CD4-positive, alpha-beta T cell (primary cell): Measurements from ENCODE around the gene STK38L. TPM values are rescaled to one million over a fixed set of nuclear protein-coding genes. Genes with fewer than 3 reads are reported as not detected.

Experiments used
- ATAC-seq: fragments of 200-7000 bp; cut with Tn5 transposase; one replicate; pipeline ENCODE4 v1.10.0; 2022; ENCODE audit warnings: mild to moderate bottlenecking; ENCODE audit not compliant: poor library complexity
- CTCF ChIA-PET: fragments of 350-600 bp; sonication (Branson Sonifier 250); formaldehyde crosslinking; loops from one replicate; lab custom pipeline; 2021; ENCODE audit warnings: antibody characterized with exemption, inconsistent platforms; lab: Charles Lee
- POLR2A ChIA-PET: fragments of 350-600 bp; sonication (Branson Sonifier 250); formaldehyde crosslinking; loops from one replicate; lab custom pipeline; 2021; ENCODE audit warnings: antibody characterized with exemption, inconsistent platforms; lab: Charles Lee
- DNase-seq, 14 experiments: peaks; one replicate each; pipeline ENCODE4 v3.0.0-alpha.2; 2013 to 2020; ENCODE audit warnings: mixed read lengths in 2 of 14
- H3K27ac ChIP-seq, 2 donors: one replicate each; pipeline versions ENCODE4 v1.5.1 to v1.7.0; 2013; ENCODE audit warnings: low read length in 2 of 2, low read depth in 1 of 2, mild to moderate bottlenecking in 1 of 2
- H3K27me3 ChIP-seq, 2 experiments: 1 replicate in 1 of 2; 2 replicates in 1 of 2; pipeline versions ENCODE4 v1.6.1 to v1.7.0; 2013; ENCODE audit warnings: low read length in 2 of 2, control low read depth in 1 of 2, mild to moderate bottlenecking in 1 of 2, moderate library complexity in 1 of 2; ENCODE audit not compliant: insufficient read depth in 2 of 2, control insufficient read depth in 1 of 2
- H3K36me3 ChIP-seq: one replicate; pipeline ENCODE4 v1.6.1; 2013; ENCODE audit warnings: low read length, control low read depth; ENCODE audit not compliant: insufficient read depth
- H3K4me1 ChIP-seq: one replicate; pipeline ENCODE4 v1.6.1; 2013; ENCODE audit warnings: low read length, control low read depth; ENCODE audit not compliant: insufficient read depth
- H3K4me3 ChIP-seq: one replicate; pipeline ENCODE4 v1.5.1; 2013; ENCODE audit warnings: mild to moderate bottlenecking, low read length, moderate library complexity
- H3K9me3 ChIP-seq, 2 experiments: 1 replicate in 1 of 2; 2 replicates in 1 of 2; pipeline versions ENCODE4 v1.6.1 to v1.7.0; 2013; ENCODE audit warnings: low read length in 2 of 2, mild to moderate bottlenecking in 2 of 2, control low read depth in 1 of 2, moderate library complexity in 1 of 2; ENCODE audit not compliant: control insufficient read depth in 1 of 2, insufficient read depth in 1 of 2
- H3K27ac Mint-ChIP-seq: one replicate; pipeline ENCODE4 v1.8.0; 2020; ENCODE audit warnings: mixed read lengths
- H3K27me3 Mint-ChIP-seq: one replicate; pipeline ENCODE4 v1.8.0; 2021; ENCODE audit warnings: mixed read lengths
- H3K36me3 Mint-ChIP-seq: one replicate; pipeline ENCODE4 v1.8.0; 2021; ENCODE audit warnings: low read depth, mixed read lengths
- H3K4me1 Mint-ChIP-seq: one replicate; pipeline ENCODE4 v1.8.0; 2021; ENCODE audit warnings: low read depth, mixed read lengths
- H3K4me3 Mint-ChIP-seq: one replicate; pipeline ENCODE4 v1.8.0; 2020; ENCODE audit warnings: mild to moderate bottlenecking, mixed read lengths
- H3K9me3 Mint-ChIP-seq: one replicate; pipeline ENCODE4 v1.8.0; 2020; ENCODE audit warnings: mixed read lengths
- CTCF ChIP-seq: fragments of 200-600 bp; IDR thresholded peaks from one replicate; pipeline ENCODE4 v1.8.0; 2022; ENCODE audit warnings: antibody characterized with exemption, mild to moderate bottlenecking
- intact Hi-C, 2 experiments: fragments of 100-400 bp; cut with DNase I in 1 of 2; cut with micrococcal nuclease in 1 of 2; formaldehyde crosslinking; loops; one replicate each; pipeline versions ENCODE4 v1.15.1 to v1.9.0; 2023 to 2025; cut with DNase I, micrococcal nuclease
- total RNA-seq, 174 experiments: library from RNA in 2 of 174; stranded (reverse) in 2 of 174; gene quantifications; one replicate each; pipeline ENCODE4 v1.2.3 and lab custom pipeline; 2021 to 2026

Gene STK38L
- total RNA-seq, 2 experiments from 2014 or later: 18.3 to 21.0 TPM

- Histone ChIP-seq H3K27me3 (no peaks in the 10 kb centered on the region), H3K36me3 (no peaks in the 10 kb centered on the region), H3K4me3 (no peak overlapping the region), H3K4me1 (no peaks in the 10 kb centered on the region), H3K9me3 (no peaks in the 10 kb centered on the region), H3K27ac (no peak overlapping the region)
- ChIA-PET POLR2A (no interaction called here), CTCF (no interaction called here)
- no peak for TF ChIP-seq CTCF
- H3K27me3 Mint-ChIP-seq: no peaks in the 10 kb centered on the region
- no peak overlapping the region for H3K4me3 Mint-ChIP-seq
- peaks cover 12% of the 10 kb centered on the region for H3K4me1 Mint-ChIP-seq
- peaks cover 7% of the 10 kb centered on the region for H3K36me3 Mint-ChIP-seq
- H3K27ac Mint-ChIP-seq: no peak overlapping the region
- DNase-seq: no peak
- ATAC-seq: no peak
- intact Hi-C loops: no loop called here
- no peaks in the 10 kb centered on the region for H3K9me3 Mint-ChIP-seq
Observed at GRCh38 chr12:27291862-27292261, 47.8 kb downstream of the STK38L start.

- Mint-ChIP-seq H3K4me1 (peaks cover 12% of the 10 kb centered on the region), H3K36me3 (peaks cover 11% of the 10 kb centered on the region), H3K4me3 (no peak overlapping the region), H3K9me3 (no peaks in the 10 kb centered on the region), H3K27ac (no peak overlapping the region), H3K27me3 (no peaks in the 10 kb centered on the region)
- no peaks in the 10 kb centered on the region for H3K4me1 ChIP-seq
- POLR2A ChIA-PET: no interaction called here
- DNase-seq: no peak
- intact Hi-C loops: no loop called here
- H3K4me3 ChIP-seq: no peak overlapping the region
- no peaks in the 10 kb centered on the region for H3K27me3 ChIP-seq
- CTCF ChIA-PET: no interaction called here
- H3K27ac ChIP-seq: no peak overlapping the region
- H3K36me3 ChIP-seq: peaks cover under 1% of the 10 kb centered on the region
- no peak for ATAC-seq
- TF ChIP-seq CTCF: no peak
- H3K9me3 ChIP-seq: no peaks in the 10 kb centered on the region
Observed at GRCh38 chr12:27292718-27293117, 48.6 kb downstream of the STK38L start.

- ChIA-PET CTCF (no interaction called here), POLR2A (no interaction called here)
- H3K36me3 ChIP-seq: peaks cover 4% of the 10 kb centered on the region
- no peak for TF ChIP-seq CTCF
- no peaks in the 10 kb centered on the region for H3K4me1 ChIP-seq
- DNase-seq: no peak
- no peaks in the 10 kb centered on the region for H3K27me3 ChIP-seq
- intact Hi-C loops: no loop called here
- Mint-ChIP-seq H3K4me3 (no peak overlapping the region), H3K9me3 (no peaks in the 10 kb centered on the region), H3K36me3 (peaks cover 17% of the 10 kb centered on the region), H3K27ac (no peak overlapping the region), H3K27me3 (no peaks in the 10 kb centered on the region), H3K4me1 (peaks cover 8% of the 10 kb centered on the region)
- no peaks in the 10 kb centered on the region for H3K9me3 ChIP-seq
- ATAC-seq: no peak
- H3K27ac ChIP-seq: no peak overlapping the region
- no peak overlapping the region for H3K4me3 ChIP-seq
Observed at GRCh38 chr12:27293463-27293862, 49.4 kb downstream of the STK38L start.
